Measurements from ENCODE around the gene SAPCD2.

DNA sequence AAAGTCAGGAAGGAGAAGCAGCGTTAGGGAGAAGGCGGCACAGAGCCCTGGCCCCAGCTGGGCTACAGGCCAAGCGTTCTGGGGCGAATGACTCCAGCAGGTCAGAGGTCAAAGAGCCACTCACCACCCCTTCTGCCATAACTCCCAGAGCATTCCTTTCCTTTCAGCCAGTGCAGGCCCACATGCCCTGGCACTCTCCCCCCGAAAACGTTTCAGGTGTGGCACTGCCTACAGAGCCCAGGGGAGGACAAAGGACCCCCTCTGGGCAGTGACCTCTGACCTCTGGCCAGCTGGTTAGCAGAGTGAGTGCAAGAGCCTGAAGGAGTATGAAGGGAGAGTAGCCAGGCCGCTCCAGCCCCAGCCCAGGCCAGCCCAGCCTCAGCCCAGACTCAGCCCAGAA lies 47.2 kb downstream of the SAPCD2 start:
- TF ChIP-seq, protein P1, sequence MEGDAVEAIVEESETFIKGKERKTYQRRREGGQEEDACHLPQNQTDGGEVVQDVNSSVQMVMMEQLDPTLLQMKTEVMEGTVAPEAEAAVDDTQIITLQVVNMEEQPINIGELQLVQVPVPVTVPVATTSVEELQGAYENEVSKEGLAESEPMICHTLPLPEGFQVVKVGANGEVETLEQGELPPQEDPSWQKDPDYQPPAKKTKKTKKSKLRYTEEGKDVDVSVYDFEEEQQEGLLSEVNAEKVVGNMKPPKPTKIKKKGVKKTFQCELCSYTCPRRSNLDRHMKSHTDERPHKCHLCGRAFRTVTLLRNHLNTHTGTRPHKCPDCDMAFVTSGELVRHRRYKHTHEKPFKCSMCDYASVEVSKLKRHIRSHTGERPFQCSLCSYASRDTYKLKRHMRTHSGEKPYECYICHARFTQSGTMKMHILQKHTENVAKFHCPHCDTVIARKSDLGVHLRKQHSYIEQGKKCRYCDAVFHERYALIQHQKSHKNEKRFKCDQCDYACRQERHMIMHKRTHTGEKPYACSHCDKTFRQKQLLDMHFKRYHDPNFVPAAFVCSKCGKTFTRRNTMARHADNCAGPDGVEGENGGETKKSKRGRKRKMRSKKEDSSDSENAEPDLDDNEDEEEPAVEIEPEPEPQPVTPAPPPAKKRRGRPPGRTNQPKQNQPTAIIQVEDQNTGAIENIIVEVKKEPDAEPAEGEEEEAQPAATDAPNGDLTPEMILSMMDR (IDR thresholded peaks at IDR 0.05; ENCODE audit: low read length) = no peak
- no peak for TF ChIP-seq EZH2 (optimal IDR thresholded peaks at IDR 0.05; ENCODE audit: low read depth, low read length)

All from MM.1S (cell line).